ENCODE data around the gene PIGW.

The PIGW gene

GRCh38 chr17:36546418-36547093 lies 11.8 kb downstream of the PIGW start:
- DNase-seq (ENCODE audit: low read depth) = no peak

- DNase-seq (ENCODE audit: low read depth) = no peak
Measured at GRCh38 chr17:36547776-36548175, 13.0 kb downstream of the PIGW start.

GRCh38 chr17:36550491-36551417 lies 16.0 kb downstream of the PIGW start:
- no peak for DNase-seq (ENCODE audit: low read depth)

- DNase-seq (ENCODE audit: low read depth) = no peak
Measured at GRCh38 chr17:36553459-36553858, 18.7 kb downstream of the PIGW start.

GRCh38 chr17:36566081-36566480 lies 31.3 kb downstream of the PIGW start:
- peak; percentile 74 for DNase-seq (ENCODE audit: low read depth)

- no peak for DNase-seq (ENCODE audit: low read depth)
Measured at GRCh38 chr17:36575028-36575427, 40.2 kb downstream of the PIGW start.

- no peak for DNase-seq (ENCODE audit: low read depth)
Measured at GRCh38 chr17:36576793-36577192, 42.0 kb downstream of the PIGW start.

GRCh38 chr17:36578671-36579070 lies 43.9 kb downstream of the PIGW start:
- peak; percentile 22 for DNase-seq (ENCODE audit: low read depth)

GRCh38 chr17:36583787-36584186 lies 49.0 kb downstream of the PIGW start:
- no peak for DNase-seq (ENCODE audit: low read depth)

GRCh38 chr17:36586138-36586537 lies 51.4 kb downstream of the PIGW start:
- DNase-seq (ENCODE audit: low read depth) = no peak
